H1 (cell line): Measurements from ENCODE around the gene TMEM92. TPM values are rescaled to one million over a fixed set of nuclear protein-coding genes. Genes with fewer than 3 reads are reported as not detected.

Experiments
- CTCF ChIA-PET: fragments of 300-600 bp; sonication (Branson Sonifier 250); formaldehyde crosslinking; loops from one replicate; lab custom pipeline; 2021; ENCODE audit not compliant: partially characterized antibody; lab: Charles Lee
- POLR2A ChIA-PET: fragments of 300-600 bp; sonication (Branson Sonifier 250); formaldehyde crosslinking; loops from one replicate; lab custom pipeline; 2021; ENCODE audit warnings: inconsistent platforms; ENCODE audit not compliant: partially characterized antibody; lab: Charles Lee
- DNase-seq, 2 experiments: peaks; one replicate each; pipeline versions ENCODE4 v3.0.0 to v3.0.0-alpha.2; 2010 to 2022; ENCODE audit warnings: low spot score in 2 of 2, low read depth in 1 of 2, mixed read lengths in 1 of 2
- FAIRE-seq: peaks from 2 replicates; lab custom pipeline; 2011; peaks lifted over from hg19 to GRCh38; lab: Jason Lieb, UNC
- H2AFZ ChIP-seq: 2 replicates; pipeline ENCODE4 v1.8.1; 2012; ENCODE audit warnings: low read length, inconsistent platforms
- H2AK5ac ChIP-seq: 2 replicates; pipeline ENCODE4 v1.6.1; 2013; ENCODE audit warnings: low read depth, low read length
- H2BK120ac ChIP-seq: replicated peaks from 2 replicates; pipeline ENCODE3; 2013; ENCODE audit warnings: low read depth, low read length, inconsistent platforms
- H2BK12ac ChIP-seq: 2 replicates; pipeline ENCODE4 v1.6.1; 2013; ENCODE audit warnings: low read depth, low read length
- H2BK15ac ChIP-seq: 2 replicates; pipeline ENCODE4 v1.6.1; 2013; ENCODE audit warnings: low read length
- H2BK20ac ChIP-seq: 2 replicates; pipeline ENCODE4 v1.6.1; 2013; ENCODE audit warnings: low read length
- H2BK5ac ChIP-seq: 2 replicates; pipeline ENCODE4 v1.6.1; 2013; ENCODE audit warnings: low read depth, low read length
- H3K14ac ChIP-seq: 2 replicates; pipeline ENCODE4 v1.6.1; 2013; ENCODE audit warnings: inconsistent platforms; ENCODE audit not compliant: insufficient read length
- H3K18ac ChIP-seq: 2 replicates; pipeline ENCODE4 v1.6.1; 2013; ENCODE audit warnings: low read length; ENCODE audit errors: extremely low read depth
- H3K23ac ChIP-seq: 2 replicates; pipeline ENCODE4 v1.6.1; 2013; ENCODE audit warnings: inconsistent platforms; ENCODE audit not compliant: insufficient read length
- H3K23me2 ChIP-seq: 2 replicates; pipeline ENCODE4 v1.6.1; 2013; ENCODE audit warnings: low read depth, low read length
- H3K27ac ChIP-seq: 2 replicates; pipeline ENCODE4 v1.6.1; 2011; ENCODE audit warnings: low read depth, low read length, inconsistent platforms
- H3K27me3 ChIP-seq, 4 experiments: replicated peaks in 1 of 4; 1 replicate in 1 of 4; 2 replicates in 3 of 4; pipeline versions ENCODE4 v1.6.1 to v1.8.1; 2011 to 2013; ENCODE audit warnings: low read length in 3 of 4, mild to moderate bottlenecking in 3 of 4, inconsistent platforms in 2 of 4, mixed read lengths in 2 of 4, moderate library complexity in 1 of 4; ENCODE audit not compliant: control insufficient read depth in 3 of 4, insufficient read depth in 3 of 4; ENCODE audit errors: extremely low read depth in 1 of 4
- H3K36me3 ChIP-seq, 4 experiments: 2 replicates each; pipeline versions ENCODE4 v1.6.1 to v1.8.1; 2011 to 2013; ENCODE audit warnings: mild to moderate bottlenecking in 4 of 4, low read length in 3 of 4, moderate library complexity in 2 of 4, control low read depth in 1 of 4, inconsistent platforms in 1 of 4; ENCODE audit not compliant: insufficient read depth in 4 of 4, control insufficient read depth in 2 of 4
- H3K4ac ChIP-seq: replicated peaks from 2 replicates; pipeline ENCODE3; 2013; ENCODE audit warnings: low read length, low read depth, mixed read lengths, inconsistent platforms; ENCODE audit not compliant: insufficient read length
- H3K4me1 ChIP-seq, 4 experiments: replicated peaks in 1 of 4; 1 replicate in 1 of 4; 2 replicates in 3 of 4; pipeline versions ENCODE4 v1.6.1 to v1.8.1; 2011 to 2013; ENCODE audit warnings: low read length in 3 of 4, inconsistent platforms in 2 of 4, mixed read lengths in 1 of 4; ENCODE audit not compliant: insufficient read depth in 4 of 4, control insufficient read depth in 3 of 4
- H3K4me2 ChIP-seq, 2 experiments: 2 replicates each; pipeline versions ENCODE4 v1.6.1 to v1.8.1; 2011 to 2013; ENCODE audit warnings: low read depth in 2 of 2, low read length in 2 of 2, control low read depth in 1 of 2, inconsistent platforms in 1 of 2, mild to moderate bottlenecking in 1 of 2; ENCODE audit not compliant: insufficient read depth in 1 of 2
- H3K4me3 ChIP-seq, 4 experiments: fragments of 200-600, 300-600 bp in 1 of 4; sonication (generic), shearing (Covaris generic), sonication (Bioruptor Twin) in 1 of 4; 2 replicates each; pipeline versions ENCODE4 v1.5.1 to v1.8.1; 2011 to 2016; ENCODE audit warnings: low read length in 4 of 4, low read depth in 3 of 4, control low read depth in 2 of 4, inconsistent platforms in 2 of 4, mild to moderate bottlenecking in 2 of 4, mixed read lengths in 1 of 4, moderate library complexity in 1 of 4; ENCODE audit not compliant: insufficient read depth in 2 of 4; ENCODE audit errors: extremely low read depth in 1 of 4
- H3K56ac ChIP-seq: replicated peaks from 2 replicates; pipeline ENCODE3; 2013; ENCODE audit warnings: low read depth, mild to moderate bottlenecking, mixed read lengths, low read length, inconsistent platforms; ENCODE audit not compliant: insufficient read length
- H3K79me1 ChIP-seq: 2 replicates; pipeline ENCODE4 v1.6.1; 2013; ENCODE audit warnings: low read depth, low read length, control low read depth
- H3K79me2 ChIP-seq, 2 experiments: 2 replicates each; pipeline versions ENCODE4 v1.6.1 to v1.8.1; 2012 to 2013; ENCODE audit warnings: low read length in 2 of 2, mild to moderate bottlenecking in 2 of 2, inconsistent platforms in 1 of 2; ENCODE audit not compliant: insufficient read depth in 2 of 2, control insufficient read depth in 1 of 2
- H3K9ac ChIP-seq, 4 experiments: replicated peaks in 1 of 4; 1 replicate in 1 of 4; 2 replicates in 3 of 4; pipeline versions ENCODE4 v1.6.1 to v1.8.1; 2011 to 2013; ENCODE audit warnings: low read depth in 3 of 4, low read length in 3 of 4, control low read depth in 2 of 4, mild to moderate bottlenecking in 2 of 4, moderate library complexity in 2 of 4, inconsistent platforms in 1 of 4; ENCODE audit errors: extremely low read depth in 1 of 4
- H3K9me3 ChIP-seq, 2 experiments: 2 replicates each; pipeline versions ENCODE4 v1.6.1 to v1.8.1; 2012 to 2013; ENCODE audit warnings: mild to moderate bottlenecking in 2 of 2, moderate library complexity in 2 of 2, control low read depth in 1 of 2, inconsistent platforms in 1 of 2, low read depth in 1 of 2, low read length in 1 of 2, mixed read lengths in 1 of 2; ENCODE audit not compliant: insufficient read depth in 2 of 2
- H4K20me1 ChIP-seq, 2 experiments: replicated peaks in 1 of 2; 2 replicates each; pipeline versions ENCODE3 to v1.8.1; 2011 to 2013; ENCODE audit warnings: inconsistent platforms in 2 of 2, low read length in 2 of 2, mild to moderate bottlenecking in 1 of 2; ENCODE audit not compliant: insufficient read depth in 2 of 2, control insufficient read depth in 1 of 2
- H4K5ac ChIP-seq: 2 replicates; pipeline ENCODE4 v1.6.1; 2013; ENCODE audit warnings: low read length, low read depth, mixed read lengths, inconsistent platforms; ENCODE audit not compliant: insufficient read length
- H4K8ac ChIP-seq: 2 replicates; pipeline ENCODE4 v1.8.0; 2013; ENCODE audit warnings: mild to moderate bottlenecking, moderate library complexity, low read length, inconsistent platforms; ENCODE audit not compliant: insufficient read depth; ENCODE audit errors: extremely low read depth
- H4K91ac ChIP-seq: replicated peaks from 2 replicates; pipeline ENCODE3; 2013; ENCODE audit warnings: low read length, mixed read lengths, inconsistent platforms; ENCODE audit not compliant: insufficient read length
- CHD2 ChIP-seq: IDR thresholded peaks from 2 replicates; pipeline ENCODE4 v1.6.1; 2012; ENCODE audit warnings: low read length, improper control_type of control experiment
- E2F6 ChIP-seq: IDR thresholded peaks from 2 replicates; pipeline ENCODE4 v1.6.1; 2012; ENCODE audit warnings: inconsistent platforms
- GTF2F1 ChIP-seq: IDR thresholded peaks from 2 replicates; pipeline ENCODE4 v1.6.1; 2012; ENCODE audit warnings: low read depth, low read length, improper control_type of control experiment, borderline replicate concordance
- KDM1A ChIP-seq: fragments of 200-600, 300-600 bp; sonication (generic); IDR thresholded peaks from 2 replicates; pipeline ENCODE4 v1.7.1; 2016; ENCODE audit warnings: mild to moderate bottlenecking, low read length, borderline replicate concordance
- RAD21 ChIP-seq, 2 experiments: IDR thresholded peaks in 1 of 2; conservative IDR thresholded peaks in 1 of 2; 2 replicates each; pipeline ENCODE4 v1.6.1; 2011; ENCODE audit warnings: low read depth in 2 of 2, low read length in 2 of 2, improper control_type of control experiment in 1 of 2, inconsistent platforms in 1 of 2, mild to moderate bottlenecking in 1 of 2, moderate library complexity in 1 of 2
- WGBS, 2 experiments: shearing (Covaris generic) in 1 of 2; methylation state at CpG; one replicate each; pipeline versions ENCODE4 v1.1.6 to v1.1.7; 2013 to 2015; ENCODE audit warnings: low lambda C conversion rate in 2 of 2, mixed read lengths in 2 of 2, inconsistent platforms in 1 of 2, low coverage in 1 of 2, missing lambda C conversion rate in 1 of 2; ENCODE audit not compliant: insufficient replicate concordance in 2 of 2, insufficient coverage in 1 of 2, insufficient read length in 1 of 2; ENCODE audit errors: extremely low coverage in 1 of 2, missing lambda C conversion rate in 1 of 2; 5-methylcytosine and 5-hydroxymethylcytosine counted together
- polyA plus RNA-seq, 7 experiments: library from polyadenylated mRNA; depleted of rRNA in 3 of 7; stranded (reverse) in 5 of 7; unstranded in 2 of 7; fragments of >200 nt in 5 of 7; fragments of 200-250 nt in 2 of 7; gene quantifications; 1 replicate in 5 of 7; 2 replicates in 1 of 7; 4 replicates in 1 of 7; pipeline versions ENCODE4 v1.2.1 to v1.2.3, GENCODE V29; 2011 to 2013; ENCODE audit warnings: missing spikeins in 2 of 7, mixed read lengths in 2 of 7
- total RNA-seq: library from RNA; stranded (reverse); fragmentation: NEBNext Ultra II Directional; extraction: Animal tissue kit (Norgen Biotek cat#: 25700); gene quantifications from 2 replicates; pipeline ENCODE4 v1.2.1, GENCODE V29; 2021

The TMEM92 gene
- total and polyA plus RNA-seq, 2 of the 8 experiments (the other 6 are each of a cell fraction or from before 2014, with no cell fraction given): 11.9 to 24.8 TPM

GRCh38 chr17:50303596-50303995, 29.3 kb downstream of the TMEM92 start:
- H4K5ac ChIP-seq: no peak overlapping the region
- H3K18ac ChIP-seq: no peak overlapping the region; the same call in none of the 2 replicates
- H2BK15ac ChIP-seq: no peak overlapping the region
- H3K36me3 ChIP-seq: no peaks in the 10 kb centered on the region
- WGBS, 2 experiments: 84% methylated on average over 4 of the region's 4 CpGs; no CpG with 5 or more reads in 1 of the 2 experiments
- H3K9ac ChIP-seq: no peak overlapping the region
- no peak overlapping the region for H2BK120ac ChIP-seq
- H3K27me3 ChIP-seq: no peaks in the 10 kb centered on the region
- peaks cover 2% of the 10 kb centered on the region; the same call in 1 of the 2 replicates for H3K23me2 ChIP-seq
- POLR2A ChIA-PET: interaction anchor here (0.9 to 1.0 kb wide), 2 partner anchors 12 to 138 kb away, joined by 3 to 4 read pairs; partner anchors contain the start of gene SGCA
- no peak for FAIRE-seq
- peaks cover 0 to 7% (median 3%) of the 10 kb centered on the region in 4 experiments; a peak in 4 of 7 replicates for H3K4me1 ChIP-seq
- no peaks in the 10 kb centered on the region for H3K9me3 ChIP-seq
- no peak overlapping the region for H3K27ac ChIP-seq
- H4K91ac ChIP-seq: no peak overlapping the region
- no peak overlapping the region for H4K8ac ChIP-seq
- no peaks in the 10 kb centered on the region for H3K79me2 ChIP-seq
- H3K14ac ChIP-seq: no peak overlapping the region
- no peak overlapping the region for H2AFZ ChIP-seq
- H3K4me3 ChIP-seq: no peak overlapping the region
- no peak for DNase-seq
- H2BK12ac ChIP-seq: no peak overlapping the region
- no peak for TF ChIP-seq CHD2
- no peak for TF ChIP-seq RAD21 (IDR thresholded peaks at IDR 0.05 in 1 of 2, conservative IDR thresholded peaks at IDR 0.05 in 1 of 2; ENCODE audit: low read depth in 2 of 2, low read length in 2 of 2)
- no peak for TF ChIP-seq GTF2F1
- TF ChIP-seq E2F6: 0 out of 2 replicates have a peak, but pooled peaks have one; percentile 19
- no peak for TF ChIP-seq KDM1A
- TF ChIP-seq, all 59 proteins: peak for 1
- Histone ChIP-seq H3K4me2 (0 out of 4 replicates have a peak overlapping the region, but pooled peaks of 1 of the 2 experiments have one; percentile 8), H3K4ac (no peak overlapping the region), H3K23ac (no peak overlapping the region), H2AK5ac (no peak overlapping the region), H2BK5ac (no peak overlapping the region), H3K56ac (no peak overlapping the region), H2BK20ac (peak overlapping the region; percentile 40; the same call in 1 of the 2 replicates), H3K79me1 (no peaks in the 10 kb centered on the region), H4K20me1 (no peaks in the 10 kb centered on the region)
- CTCF ChIA-PET: interaction anchor here (1.0 to 20.6 kb wide), 4 partner anchors 29 to 132 kb away, joined by 3 to 299 read pairs (median 6); partner anchors contain the start of genes COL1A1, SGCA and TMEM92
